ENCODE data around the gene FBXO17. TPM values are rescaled to one million over a fixed set of nuclear protein-coding genes. Genes with fewer than 3 reads are reported as not detected.

FBXO17 gene
- total RNA-seq, 1 donor from 2014 or later, result 44.9 TPM

- Mint-ChIP-seq H3K4me3 (ENCODE audit: unreplicated experiment) (no peak overlapping the region), H3K36me3 (ENCODE audit: unreplicated experiment) (peaks cover 6% of the 10 kb centered on the region), H3K9me3 (ENCODE audit: unreplicated experiment) (no peaks in the 10 kb centered on the region), H3K27ac (ENCODE audit: unreplicated experiment) (no peak overlapping the region), H3K27me3 (ENCODE audit: unreplicated experiment) (no peaks in the 10 kb centered on the region), H3K4me1 (ENCODE audit: unreplicated experiment) (no peaks in the 10 kb centered on the region)
- no peak for DNase-seq (ENCODE audit: extremely low spot score, unreplicated experiment)
- TF ChIP-seq CTCF (IDR thresholded peaks at IDR 0.05), result no peak
Measured at GRCh38 chr19:38921420-38922274, 53.9 kb downstream of the FBXO17 start.

GRCh38 chr19:38920602-38921419 is 54.7 kb downstream of the FBXO17 start:
- DNase-seq (ENCODE audit: extremely low spot score, unreplicated experiment), result no peak
- TF ChIP-seq CTCF (IDR thresholded peaks at IDR 0.05), result no peak
- Mint-ChIP-seq H3K27me3 (ENCODE audit: unreplicated experiment) (no peaks in the 10 kb centered on the region), H3K27ac (ENCODE audit: unreplicated experiment) (no peak overlapping the region), H3K9me3 (ENCODE audit: unreplicated experiment) (no peaks in the 10 kb centered on the region), H3K4me3 (ENCODE audit: unreplicated experiment) (no peak overlapping the region), H3K36me3 (ENCODE audit: unreplicated experiment) (peaks cover 6% of the 10 kb centered on the region), H3K4me1 (ENCODE audit: unreplicated experiment) (no peaks in the 10 kb centered on the region)

DNA sequence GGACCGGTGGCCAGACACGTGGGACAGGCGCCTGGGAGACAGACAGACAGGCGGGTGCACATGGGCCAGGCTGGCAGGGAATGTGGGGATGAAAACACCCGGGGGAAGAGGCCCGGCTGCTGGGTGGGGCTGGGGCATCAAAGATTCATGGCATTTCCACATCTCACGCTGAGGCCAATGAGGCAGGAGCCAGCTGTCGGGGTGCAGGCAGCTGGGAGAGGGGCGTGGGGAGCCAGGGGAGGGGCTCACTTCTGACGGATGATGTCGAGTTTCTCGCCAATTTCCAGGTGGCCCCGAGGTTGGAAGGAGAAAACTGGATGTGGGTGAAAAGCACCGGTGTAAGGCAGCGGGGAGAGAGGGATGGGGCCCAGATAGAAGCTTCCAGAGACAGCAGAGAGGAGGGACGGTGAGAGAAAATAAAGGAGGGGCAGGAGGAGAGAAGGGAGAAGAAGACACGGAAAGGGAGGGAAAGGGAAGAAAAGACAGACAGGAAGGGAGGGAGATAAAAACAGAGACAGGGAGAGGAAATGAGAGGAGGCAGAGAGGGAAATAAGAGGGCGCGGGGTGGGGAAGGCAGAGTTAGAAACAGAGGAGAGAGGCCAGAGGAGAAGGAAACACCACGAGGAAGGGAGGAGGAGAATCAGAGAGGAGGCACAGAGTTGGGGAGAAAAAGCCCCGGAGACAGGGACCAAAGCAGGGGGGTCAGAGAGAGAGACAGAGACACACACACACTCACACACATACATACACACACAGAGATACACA is 55.5 kb downstream of the FBXO17 start:
- Mint-ChIP-seq H3K4me1 (ENCODE audit: unreplicated experiment) (no peaks in the 10 kb centered on the region), H3K4me3 (ENCODE audit: unreplicated experiment) (no peak overlapping the region)

DNA sequence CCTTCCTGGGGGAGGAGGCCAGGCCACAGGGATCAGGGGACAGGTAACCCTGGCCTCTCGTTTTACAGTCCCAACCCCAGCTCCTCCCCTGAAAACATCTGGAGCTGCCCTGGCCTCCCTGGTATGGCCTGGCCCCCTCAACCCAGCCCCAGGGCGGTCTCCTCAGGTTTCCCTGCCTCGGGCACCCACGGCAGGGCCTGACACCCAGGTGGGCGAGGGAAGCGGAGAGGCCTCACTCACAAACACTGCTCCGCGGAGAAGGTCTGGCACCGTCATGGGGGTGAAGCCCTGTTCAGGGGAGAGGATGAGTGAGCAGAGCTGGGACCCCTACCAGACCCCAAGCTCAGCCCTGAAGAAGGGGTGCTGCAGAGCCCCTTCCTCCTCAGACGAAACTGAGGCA is 57.0 kb downstream of the FBXO17 start:
- H3K27me3 Mint-ChIP-seq (ENCODE audit: unreplicated experiment), result no peaks in the 10 kb centered on the region
- no peaks in the 10 kb centered on the region for H3K9me3 Mint-ChIP-seq (ENCODE audit: unreplicated experiment)
- H3K36me3 Mint-ChIP-seq (ENCODE audit: unreplicated experiment), result peaks cover 2% of the 10 kb centered on the region
- DNase-seq (ENCODE audit: extremely low spot score, unreplicated experiment), result no peak
- TF ChIP-seq CTCF (IDR thresholded peaks at IDR 0.05), result no peak
- H3K4me1 Mint-ChIP-seq (ENCODE audit: unreplicated experiment), result no peaks in the 10 kb centered on the region
- H3K27ac Mint-ChIP-seq (ENCODE audit: unreplicated experiment), result no peak overlapping the region
- no peak overlapping the region for H3K4me3 Mint-ChIP-seq (ENCODE audit: unreplicated experiment)

More for the DNA sequence above, 55.5 kb downstream of the FBXO17 start:
- DNase-seq (ENCODE audit: extremely low spot score, unreplicated experiment), result no peak
- Mint-ChIP-seq H3K27ac (ENCODE audit: unreplicated experiment) (no peak overlapping the region), H3K9me3 (ENCODE audit: unreplicated experiment) (no peaks in the 10 kb centered on the region), H3K27me3 (ENCODE audit: unreplicated experiment) (no peaks in the 10 kb centered on the region), H3K36me3 (ENCODE audit: unreplicated experiment) (peaks cover 2% of the 10 kb centered on the region)
- TF ChIP-seq CTCF (IDR thresholded peaks at IDR 0.05), result no peak
